ENCODE data around the gene HIP1. TPM values are rescaled to one million over a fixed set of nuclear protein-coding genes. Genes with fewer than 3 reads are reported as not detected.
"Not testable (repeated sequence)": the region's sequence is repeated elsewhere in the genome, so short reads cannot be mapped to it uniquely, and the experiment has no call there.

HIP1 gene
- total RNA-seq, 2 experiments from 2014 or later, result 5.5 to 5.7 TPM

DNA sequence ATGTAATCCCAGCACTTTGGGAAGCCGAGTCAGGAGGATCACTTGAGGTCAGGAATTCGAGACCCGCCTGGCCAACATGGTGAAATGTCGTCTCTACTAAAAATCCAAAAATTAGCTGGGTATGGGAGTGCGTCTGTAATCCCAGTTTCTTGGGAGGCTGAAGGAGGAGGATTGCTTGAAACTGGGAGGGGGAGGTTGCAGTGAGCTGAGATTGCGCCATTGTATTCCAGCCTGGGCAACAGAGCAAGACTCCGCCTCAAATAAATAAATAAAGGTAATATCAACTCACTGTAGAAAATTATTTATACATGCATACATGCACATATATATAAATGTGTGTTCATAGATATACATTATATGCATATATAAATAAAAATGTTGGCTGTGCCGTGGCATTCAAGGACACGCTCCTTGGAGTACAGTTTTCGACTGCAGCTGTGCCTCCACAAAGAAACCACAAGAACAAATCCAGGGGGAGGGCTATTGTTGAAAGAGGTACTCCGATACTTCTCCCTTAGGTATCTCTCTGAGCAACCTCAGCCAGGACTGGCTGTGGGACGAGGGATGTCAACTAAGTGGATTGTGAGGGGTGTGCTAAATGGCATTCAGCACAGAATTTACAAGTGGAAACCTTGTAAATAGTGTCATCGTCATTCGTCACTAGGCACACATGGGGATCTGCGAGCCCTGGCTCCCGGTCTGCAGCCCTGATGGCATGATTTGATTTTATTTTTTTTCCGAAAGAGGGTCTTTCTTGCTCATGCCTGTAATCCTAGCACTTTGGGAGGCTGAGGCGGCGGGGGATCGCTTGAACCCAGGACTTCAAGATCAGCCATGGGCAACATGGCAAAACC is 49.3 kb downstream of the HIP1 start:
- ChIA-PET POLR2A (no interaction called here), CTCF (no interaction called here)

DNA sequence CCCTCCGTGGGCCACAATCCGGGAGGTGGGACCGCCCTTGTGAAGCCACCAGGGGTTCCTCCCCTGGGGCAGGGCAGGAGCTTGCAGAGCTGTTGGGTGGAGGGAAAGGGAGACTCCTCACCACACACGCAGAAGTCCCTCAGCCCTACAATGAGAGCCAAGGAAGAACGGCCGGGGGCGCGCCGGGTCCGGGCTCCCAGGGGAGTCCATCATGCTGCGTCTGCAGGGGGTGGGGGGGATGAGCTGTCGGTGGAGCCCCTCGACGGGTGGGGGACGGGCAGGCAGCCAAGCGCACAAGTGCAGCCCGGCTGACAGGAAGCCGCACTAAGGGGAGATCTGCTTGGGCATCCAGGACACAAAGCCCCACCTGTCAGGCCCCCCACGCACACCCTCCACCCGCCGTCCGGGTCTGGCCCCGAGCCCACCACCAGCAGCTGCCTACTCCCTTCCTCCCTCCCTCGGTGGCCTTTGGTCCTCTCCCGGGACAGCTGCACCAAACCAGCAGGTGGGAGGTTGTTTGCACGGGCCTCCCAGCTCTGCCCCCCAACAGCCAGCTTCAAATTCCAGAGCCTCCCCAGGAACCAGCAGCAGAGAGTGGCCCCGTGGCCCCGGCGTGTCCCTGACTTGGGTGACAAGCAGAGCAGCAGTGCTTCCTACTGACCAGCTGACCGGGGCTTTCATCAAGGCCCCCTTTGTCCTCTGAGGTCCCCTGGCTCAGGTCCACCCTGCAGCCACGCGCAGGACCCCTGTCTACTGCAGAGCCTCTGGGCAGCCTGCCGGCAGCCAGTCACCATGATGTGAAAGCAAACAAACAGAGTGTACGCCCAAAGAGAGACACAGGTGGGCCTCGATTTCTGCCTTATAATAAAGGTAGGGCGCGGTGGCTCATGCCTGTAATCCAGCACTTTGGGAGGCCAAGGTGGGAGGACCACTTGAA is 50.3 kb downstream of the HIP1 start:
- CTCF ChIA-PET, result interaction anchor here (0.6 kb wide), 1 partner anchor 31 kb away, joined by 3 read pairs; no protein-coding TSS in a partner anchor
- POLR2A ChIA-PET, result interaction anchor here (0.6 kb wide), 1 partner anchor 170 kb away, joined by 3 read pairs; no protein-coding TSS in a partner anchor

DNA sequence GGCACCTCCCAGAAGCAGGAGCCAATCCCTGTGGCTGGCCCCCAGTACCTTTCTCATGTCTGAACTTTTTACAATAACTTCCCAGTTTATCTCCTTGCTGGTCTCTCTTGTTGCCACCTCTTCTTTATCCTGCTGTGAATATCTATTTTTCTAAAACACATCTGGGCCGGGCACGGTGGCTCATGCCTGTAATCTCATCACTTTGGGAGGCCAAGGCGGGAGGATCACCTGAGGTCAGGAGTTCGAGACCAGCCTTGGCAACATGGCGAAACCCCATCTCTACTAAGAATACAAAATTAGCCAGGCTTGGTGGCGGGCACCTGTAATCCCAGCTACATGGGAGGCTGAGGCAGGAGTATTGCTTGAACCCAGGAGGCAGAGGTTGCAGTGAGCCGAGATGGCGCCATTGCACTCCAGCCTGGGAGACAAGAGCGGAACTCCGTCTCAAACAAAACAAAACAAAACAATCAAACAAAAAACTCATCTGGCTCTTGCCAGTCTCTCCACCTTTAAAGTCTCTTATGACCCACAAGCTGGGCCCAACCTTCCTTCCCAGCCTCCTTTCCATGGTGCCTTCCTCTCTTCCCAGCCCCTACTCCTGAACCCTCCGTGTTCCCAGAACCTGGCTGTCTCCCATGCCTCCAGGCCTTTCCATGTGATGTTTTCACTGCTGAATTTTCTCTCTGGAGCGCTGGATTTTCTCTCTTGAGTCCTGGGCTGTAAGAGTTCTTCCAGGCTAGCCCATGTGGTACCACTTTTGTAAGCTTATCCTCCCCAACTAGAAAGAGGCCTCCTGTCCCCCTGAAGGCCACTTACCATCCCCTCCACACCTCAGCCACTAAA is 51.3 kb downstream of the HIP1 start:
- POLR2A ChIA-PET, result no interaction called here
- CTCF ChIA-PET, result interaction anchor here (0.7 kb wide), 1 partner anchor 1650 kb away, joined by 5 read pairs; no protein-coding TSS in a partner anchor

DNA sequence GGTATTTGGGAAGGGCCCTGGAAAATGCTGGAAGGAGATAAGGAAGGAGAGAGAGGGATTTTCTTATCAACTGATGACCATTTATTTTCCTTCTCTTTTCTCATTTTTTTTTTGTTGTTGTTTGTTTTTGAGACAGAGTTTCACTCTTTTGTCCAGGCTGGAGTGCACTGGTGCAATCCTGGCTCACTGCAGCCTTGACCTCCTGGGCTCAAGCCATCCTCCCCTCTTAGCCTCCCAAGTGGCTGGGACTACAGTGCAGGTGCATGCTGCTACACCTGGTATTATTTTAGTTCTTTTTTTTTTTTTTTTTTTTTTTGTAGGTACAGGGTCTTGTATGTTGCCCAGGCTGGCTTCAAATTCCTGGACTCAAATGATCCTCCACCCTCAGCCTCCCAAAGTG is 52.2 kb downstream of the HIP1 start:
- CTCF ChIA-PET, result interaction anchor here (0.7 kb wide), 1 partner anchor 1651 kb away, joined by 5 read pairs; no protein-coding TSS in a partner anchor
- POLR2A ChIA-PET, result no interaction called here

DNA sequence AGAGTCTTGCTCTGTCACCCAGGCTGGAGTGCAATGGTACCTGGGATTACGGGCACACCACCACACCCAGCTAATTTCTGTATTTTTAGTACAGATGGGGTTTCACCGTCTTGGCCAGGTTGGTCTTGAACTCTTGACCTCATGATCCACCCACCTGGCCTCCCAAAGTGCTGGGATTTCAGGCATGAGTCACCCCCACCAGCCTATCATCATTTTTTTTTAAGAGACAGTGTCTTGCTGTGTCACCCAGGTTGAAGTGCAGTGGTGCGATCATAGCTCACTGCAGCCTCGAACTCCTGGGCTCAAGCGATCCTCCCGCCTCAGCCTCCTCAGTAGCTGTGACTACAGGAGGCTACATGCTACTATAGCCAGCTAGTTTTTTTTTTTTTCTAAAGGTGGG is 56.7 kb downstream of the HIP1 start:
- POLR2A ChIA-PET, result interaction anchor here (0.7 kb wide), 2 partner anchors 18 to 217 kb away, joined by 3 to 8 read pairs; no protein-coding TSS in a partner anchor
- CTCF ChIA-PET, result not testable (repeated sequence)

DNA sequence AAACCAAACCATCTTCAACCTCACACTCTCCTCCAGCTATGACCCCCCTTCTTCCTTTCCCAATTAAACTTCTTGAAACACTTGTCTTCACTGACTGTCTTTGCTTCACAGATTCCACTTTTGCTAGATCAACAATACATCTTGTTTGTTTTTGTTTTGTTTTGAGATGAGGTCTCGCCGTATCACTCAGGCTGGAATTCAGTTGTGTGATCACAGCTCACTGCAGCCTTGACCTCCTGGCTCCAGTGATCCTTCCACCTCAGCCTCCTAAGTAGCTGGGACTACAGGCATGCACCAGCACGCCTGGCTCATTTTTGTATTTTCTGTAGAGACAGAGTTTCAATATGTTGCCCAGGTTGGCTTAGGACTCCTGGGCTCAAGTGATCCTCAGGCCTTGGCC is 59.7 kb downstream of the HIP1 start:
- ChIA-PET CTCF (no interaction called here), POLR2A (no interaction called here)

DNA sequence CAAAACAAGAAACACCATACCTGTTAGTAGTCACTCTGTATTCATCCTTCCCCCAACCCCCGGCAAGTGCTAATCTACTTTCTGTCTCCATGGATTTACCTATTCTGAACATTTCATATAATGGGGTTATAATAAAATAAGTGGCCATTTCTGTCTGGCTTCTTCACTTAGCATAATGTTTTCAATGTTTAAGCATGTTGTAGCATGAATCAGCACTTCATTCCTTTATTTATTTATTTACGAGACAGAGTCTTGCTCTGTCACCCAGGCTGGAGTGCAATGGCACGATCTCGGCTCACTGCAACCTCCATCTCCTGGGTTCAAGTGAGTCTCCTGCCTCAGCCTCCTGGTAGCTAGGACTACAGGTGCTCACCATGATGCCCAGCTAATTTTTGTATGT is 69.2 kb downstream of the HIP1 start:
- ChIA-PET POLR2A (no interaction called here), CTCF (no interaction called here)

DNA sequence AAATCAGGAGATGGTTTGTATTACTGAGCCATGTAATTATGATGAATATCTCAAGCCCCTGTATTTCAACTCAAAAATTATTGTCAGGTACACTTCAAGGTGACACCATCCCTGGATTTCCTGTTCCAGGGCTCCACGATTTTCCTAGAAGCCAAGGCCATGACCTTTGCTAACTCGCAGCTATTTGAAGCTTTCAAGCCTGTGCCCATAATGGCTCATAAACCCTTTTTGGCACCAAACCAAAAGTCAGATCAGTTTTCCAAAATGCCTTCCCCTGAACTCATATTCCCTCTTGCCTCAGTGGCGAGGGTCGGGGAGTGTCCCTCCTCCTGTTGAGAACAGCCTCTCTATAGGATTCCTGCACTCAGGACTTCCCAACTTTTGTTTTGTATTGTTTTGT is 70.8 kb downstream of the HIP1 start:
- POLR2A ChIA-PET, result no interaction called here
- CTCF ChIA-PET, result no interaction called here

DNA sequence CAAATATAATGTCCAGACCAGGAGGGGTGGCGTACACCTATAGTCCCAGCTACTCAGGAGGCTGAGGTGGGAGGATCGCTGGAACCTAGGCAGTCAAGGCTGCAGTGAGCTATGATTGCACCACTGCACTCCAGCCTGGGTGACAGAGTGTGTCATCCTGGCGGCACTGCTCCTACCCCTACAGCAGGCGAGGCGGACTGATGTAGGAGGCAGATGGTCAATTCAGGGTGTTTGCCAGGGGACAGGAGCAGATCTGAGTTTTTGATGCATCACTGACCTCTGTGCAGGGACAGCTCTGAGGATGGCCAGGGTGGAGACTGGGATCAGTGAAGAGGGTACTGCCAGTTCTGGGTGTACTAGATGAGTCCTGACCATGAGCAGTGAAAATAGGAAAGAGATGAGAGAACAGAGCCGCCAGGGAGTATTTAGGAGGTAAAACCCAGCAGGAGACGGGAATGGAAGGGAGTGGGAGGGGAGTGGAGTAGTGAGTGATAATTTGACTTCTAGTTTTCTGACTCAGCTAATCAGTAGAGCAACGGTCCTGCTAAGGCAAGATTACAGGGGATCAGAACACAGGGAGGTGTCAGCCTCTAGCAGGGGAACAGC is 75.3 kb downstream of the HIP1 start:
- POLR2A ChIA-PET, result interaction anchor here (0.5 to 0.6 kb wide), 2 partner anchors 18 to 21 kb away, joined by 3 to 10 read pairs; no protein-coding TSS in a partner anchor
- CTCF ChIA-PET, result no interaction called here

DNA sequence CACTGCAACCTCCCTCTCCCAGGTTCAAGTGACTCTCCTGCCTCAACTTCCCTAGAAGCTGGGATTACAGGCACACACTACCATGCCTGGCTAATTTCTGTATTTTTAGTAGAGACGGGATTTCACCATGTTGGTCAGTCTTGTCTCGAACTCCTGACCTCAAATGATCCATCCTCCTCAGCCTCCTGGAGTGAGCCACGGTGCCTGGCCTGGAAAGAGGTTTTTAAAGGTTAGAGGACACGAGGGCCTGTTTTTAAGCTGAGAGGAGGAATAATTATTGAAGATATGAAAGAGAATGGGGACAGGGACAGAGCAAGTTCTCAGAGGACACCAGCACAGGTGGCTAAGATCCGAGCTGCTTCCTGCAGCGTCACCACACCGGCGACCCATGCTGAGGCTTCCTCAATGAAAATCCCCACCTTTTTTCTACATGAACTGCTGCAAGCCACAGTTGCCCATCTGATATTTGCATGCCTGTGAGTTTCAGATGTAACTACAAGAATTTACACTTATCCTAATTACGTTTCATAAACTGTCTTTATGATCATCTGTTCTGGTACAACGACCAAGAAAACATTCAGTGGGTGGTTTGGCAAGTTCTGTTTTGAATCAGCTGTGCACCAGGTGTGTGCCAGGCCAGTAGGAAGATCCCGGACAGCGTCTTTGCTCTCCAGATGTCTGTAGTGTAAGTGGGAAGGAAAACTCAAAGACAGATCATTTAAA is 76.0 kb downstream of the HIP1 start:
- POLR2A ChIA-PET, result interaction anchor here (0.6 kb wide), 1 partner anchor 22 kb away, joined by 10 read pairs; no protein-coding TSS in a partner anchor
- CTCF ChIA-PET, result no interaction called here

DNA sequence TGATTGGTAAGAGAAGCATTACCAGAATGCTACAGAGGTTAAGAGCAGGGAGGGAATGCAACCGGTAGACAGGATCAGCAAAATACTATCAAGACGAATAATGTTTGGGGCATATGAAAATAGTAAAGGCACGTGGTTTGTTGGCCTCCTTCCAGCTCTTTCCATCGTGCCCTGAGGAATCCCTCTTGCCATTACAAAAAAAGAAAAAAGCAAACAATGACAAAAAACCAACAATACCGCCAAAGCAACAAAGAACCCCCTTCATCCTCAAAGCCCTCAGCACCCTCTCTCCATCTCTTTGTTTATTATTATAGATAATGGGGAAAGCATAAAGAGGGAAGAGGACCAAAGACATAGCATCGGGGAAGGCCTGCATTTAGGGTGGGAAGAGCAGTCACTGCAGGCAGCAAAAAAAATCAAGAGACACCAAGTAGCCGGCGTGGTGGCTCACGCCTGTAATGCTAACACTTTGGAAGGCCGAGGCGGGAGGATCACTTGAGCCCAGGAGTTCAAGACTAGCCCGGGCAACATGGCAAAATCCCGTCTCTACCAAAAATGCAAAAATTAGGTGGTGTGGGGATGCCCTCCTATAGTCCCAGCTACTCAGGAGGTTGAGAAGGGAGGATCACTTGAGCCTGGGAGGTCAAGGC is 78.0 kb downstream of the HIP1 start:
- ChIA-PET CTCF (no interaction called here), POLR2A (no interaction called here)

DNA sequence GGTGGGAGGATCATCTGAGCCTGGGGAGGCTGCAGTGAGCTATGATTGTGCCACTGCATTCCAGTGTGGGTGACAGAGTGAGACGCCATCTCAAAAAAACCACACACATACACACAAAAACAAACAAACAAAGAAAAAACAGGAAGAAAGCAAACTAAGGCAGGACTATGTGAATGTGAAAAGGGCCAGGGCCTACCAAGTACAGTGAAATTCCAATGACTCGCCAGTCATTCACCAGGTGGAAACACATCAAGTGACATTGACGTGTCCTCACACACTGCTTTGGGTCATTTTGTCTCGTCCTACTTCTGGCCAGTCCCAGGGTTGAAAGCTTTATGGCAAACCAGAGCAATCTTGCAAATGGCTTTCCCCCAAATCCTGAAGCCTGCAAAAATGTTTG is 79.9 kb downstream of the HIP1 start:
- CTCF ChIA-PET, result no interaction called here
- POLR2A ChIA-PET, result no interaction called here

DNA sequence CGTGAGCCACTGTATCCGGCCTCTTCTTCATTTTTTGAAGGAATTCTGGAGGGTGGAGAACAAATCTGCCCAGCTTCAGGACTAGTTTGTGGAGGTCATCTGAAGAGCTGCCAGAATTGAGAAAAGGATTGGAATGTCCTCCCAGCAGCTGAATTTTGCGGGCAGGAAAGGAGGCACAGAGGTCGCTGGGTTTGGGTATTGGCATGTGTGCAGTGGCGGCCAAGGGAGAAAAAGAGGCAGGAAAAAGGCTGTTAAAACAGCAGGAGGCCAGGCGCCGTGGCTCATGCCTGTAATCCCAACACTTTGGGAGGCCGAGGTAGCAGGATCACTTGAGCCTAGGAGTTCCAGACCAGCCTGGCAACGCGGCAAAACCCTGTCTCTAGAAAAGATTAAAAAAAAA is 80.4 kb downstream of the HIP1 start:
- POLR2A ChIA-PET, result no interaction called here
- CTCF ChIA-PET, result no interaction called here

DNA sequence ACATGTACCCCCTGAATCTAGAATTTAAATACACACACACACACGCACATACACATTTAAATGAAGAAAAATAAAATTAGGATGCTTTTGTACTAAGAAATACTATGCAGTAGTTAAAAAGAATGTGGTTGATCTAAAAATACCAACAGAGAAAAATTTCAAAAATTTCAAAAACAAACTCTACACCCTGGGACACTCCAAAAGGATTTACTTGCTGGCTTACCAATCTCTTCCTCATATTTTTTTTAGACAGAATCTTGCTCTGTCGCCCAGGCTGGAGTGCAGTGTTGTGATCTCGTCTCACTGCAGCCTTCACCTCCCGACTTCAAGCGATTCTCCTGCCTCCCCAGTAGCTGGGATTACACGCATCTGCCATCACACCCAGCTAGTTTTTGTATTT is 80.9 kb downstream of the HIP1 start:
- ChIA-PET POLR2A (interaction anchor here (0.7 kb wide), 1 partner anchor 145 kb away, joined by 3 read pairs; no protein-coding TSS in a partner anchor), CTCF (no interaction called here)

DNA sequence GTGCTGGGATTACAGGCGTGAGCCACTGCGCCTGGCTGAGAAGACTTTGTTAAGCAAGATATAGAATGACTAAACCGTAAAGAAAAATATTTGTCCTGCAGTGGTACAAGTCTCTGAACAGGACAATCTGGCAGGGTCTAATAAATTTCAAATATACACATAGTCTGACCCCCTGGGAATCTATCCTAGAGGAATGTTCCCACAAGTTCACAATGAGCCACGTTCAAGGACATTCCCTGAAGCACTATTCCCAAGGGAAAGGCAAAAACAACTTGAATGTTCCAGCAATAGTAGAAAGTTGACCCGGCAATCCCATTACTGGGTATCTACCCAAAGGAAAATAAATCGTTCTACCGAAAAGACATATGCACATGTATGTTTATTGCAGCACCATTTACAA is 82.0 kb downstream of the HIP1 start:
- POLR2A ChIA-PET, result no interaction called here
- CTCF ChIA-PET, result interaction anchor here (0.7 kb wide), 1 partner anchor 32 kb away, joined by 3 read pairs; no protein-coding TSS in a partner anchor

DNA sequence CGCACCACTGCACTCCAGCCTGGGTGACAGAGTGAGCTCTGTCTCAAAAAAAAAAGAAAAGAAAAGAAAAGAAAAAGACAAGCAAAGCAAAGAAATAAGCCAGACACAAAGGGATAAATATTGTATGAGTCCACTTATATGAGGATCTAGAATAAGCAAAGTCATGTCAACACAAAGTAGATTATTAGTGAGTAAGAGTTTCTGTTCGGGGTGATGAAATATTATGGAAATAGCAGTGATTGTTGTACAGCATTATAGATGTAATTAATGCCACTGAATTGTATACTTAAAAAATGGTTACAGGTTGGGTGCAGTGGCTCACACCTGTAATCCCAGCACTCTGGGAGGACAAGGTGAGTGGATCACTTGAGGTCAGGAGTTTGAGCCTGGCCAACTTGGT is 83.2 kb downstream of the HIP1 start:
- ChIA-PET CTCF (no interaction called here), POLR2A (no interaction called here)

DNA sequence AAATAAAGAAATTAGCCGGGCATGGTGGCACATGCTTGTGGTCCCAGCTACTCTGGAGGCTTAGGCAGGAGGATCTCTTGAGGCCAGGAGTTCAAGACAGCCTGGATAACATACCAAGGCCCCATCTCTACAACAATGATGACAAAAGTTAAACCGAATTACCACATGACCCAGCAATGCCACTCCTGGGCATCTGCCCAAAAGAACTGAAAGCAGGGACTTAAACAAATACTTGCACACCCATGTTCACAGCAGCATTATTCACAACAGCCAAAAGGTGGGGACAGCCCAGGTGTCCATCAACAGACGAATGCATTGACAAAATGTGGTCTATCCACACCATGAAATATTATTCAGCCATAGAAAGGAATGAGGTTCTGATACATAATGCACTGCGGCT is 83.9 kb downstream of the HIP1 start:
- POLR2A ChIA-PET, result no interaction called here
- CTCF ChIA-PET, result no interaction called here

DNA sequence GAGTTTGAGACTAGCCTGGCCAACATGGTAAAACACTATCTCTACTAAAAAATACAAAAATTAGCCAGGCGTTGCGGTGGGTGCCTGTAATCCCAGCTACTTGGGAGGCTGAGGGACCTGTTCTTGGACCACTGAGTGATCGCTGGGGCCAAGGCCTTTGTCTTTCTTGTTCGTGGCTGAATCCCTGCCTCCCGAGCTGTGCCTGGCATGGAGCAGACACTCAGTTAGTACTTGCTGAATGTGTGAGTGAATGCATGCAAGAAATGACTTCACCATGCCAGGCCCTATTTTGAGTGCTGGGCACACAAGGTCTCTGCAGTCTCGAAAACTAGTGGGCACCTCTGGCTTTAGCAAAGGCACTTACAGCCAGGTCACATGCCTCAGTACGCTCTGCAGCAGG is 85.1 kb downstream of the HIP1 start:
- ChIA-PET CTCF (no interaction called here), POLR2A (no interaction called here)

All from activated CD8-positive, alpha-beta memory T cell treated with anti-CD3 and anti-CD28 coated beads for 36 hours (primary cell).